GM12874 (cell line): ENCODE results near the gene PNCK.

ENCODE experiments used
- TF ChIP-seq, protein P1 (sequence below): IDR thresholded peaks from 2 replicates; pipeline ENCODE4 v1.5.1; 2011; ENCODE audit warnings: low read depth, mild to moderate bottlenecking, control low read depth, low read length, moderate library complexity; ENCODE audit not compliant: insufficient read depth

Gene PNCK

DNA sequence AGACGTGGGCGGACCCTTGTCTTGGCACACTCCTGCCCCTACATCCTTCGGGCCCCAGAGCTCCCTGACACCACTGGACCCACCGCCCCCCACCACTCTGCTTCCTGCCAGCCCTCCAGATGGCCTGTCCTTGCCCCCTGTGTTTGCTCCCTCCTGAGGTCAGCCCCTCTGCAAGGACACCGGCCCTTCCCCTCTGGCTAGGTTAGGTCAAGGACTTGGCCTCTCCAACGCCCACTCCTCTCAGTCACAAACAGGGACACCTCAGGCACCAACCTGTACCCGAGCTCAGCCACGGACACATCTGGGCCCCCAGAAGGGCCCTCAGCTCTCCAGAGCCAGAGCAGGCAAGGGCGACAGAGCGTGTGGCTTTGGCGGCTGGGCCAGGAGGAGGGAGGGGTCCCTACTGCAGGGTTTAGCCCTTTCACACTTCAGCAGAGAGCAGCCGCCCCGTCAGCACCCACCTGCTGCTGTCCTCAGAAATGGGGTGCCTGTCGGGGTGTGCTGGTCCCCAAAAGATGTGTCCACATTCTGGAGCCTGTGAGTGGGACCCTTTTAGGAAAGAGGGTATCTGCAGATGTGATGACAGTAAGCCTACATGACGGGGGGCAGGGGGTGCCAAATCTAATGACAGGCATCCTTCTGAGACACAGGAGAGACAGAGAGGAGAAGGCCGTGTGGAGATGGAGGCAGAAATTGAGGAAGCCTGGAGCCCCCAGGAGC lies 50.1 kb downstream of the PNCK start:
- TF ChIP-seq, protein P1, sequence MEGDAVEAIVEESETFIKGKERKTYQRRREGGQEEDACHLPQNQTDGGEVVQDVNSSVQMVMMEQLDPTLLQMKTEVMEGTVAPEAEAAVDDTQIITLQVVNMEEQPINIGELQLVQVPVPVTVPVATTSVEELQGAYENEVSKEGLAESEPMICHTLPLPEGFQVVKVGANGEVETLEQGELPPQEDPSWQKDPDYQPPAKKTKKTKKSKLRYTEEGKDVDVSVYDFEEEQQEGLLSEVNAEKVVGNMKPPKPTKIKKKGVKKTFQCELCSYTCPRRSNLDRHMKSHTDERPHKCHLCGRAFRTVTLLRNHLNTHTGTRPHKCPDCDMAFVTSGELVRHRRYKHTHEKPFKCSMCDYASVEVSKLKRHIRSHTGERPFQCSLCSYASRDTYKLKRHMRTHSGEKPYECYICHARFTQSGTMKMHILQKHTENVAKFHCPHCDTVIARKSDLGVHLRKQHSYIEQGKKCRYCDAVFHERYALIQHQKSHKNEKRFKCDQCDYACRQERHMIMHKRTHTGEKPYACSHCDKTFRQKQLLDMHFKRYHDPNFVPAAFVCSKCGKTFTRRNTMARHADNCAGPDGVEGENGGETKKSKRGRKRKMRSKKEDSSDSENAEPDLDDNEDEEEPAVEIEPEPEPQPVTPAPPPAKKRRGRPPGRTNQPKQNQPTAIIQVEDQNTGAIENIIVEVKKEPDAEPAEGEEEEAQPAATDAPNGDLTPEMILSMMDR: no peak

DNA sequence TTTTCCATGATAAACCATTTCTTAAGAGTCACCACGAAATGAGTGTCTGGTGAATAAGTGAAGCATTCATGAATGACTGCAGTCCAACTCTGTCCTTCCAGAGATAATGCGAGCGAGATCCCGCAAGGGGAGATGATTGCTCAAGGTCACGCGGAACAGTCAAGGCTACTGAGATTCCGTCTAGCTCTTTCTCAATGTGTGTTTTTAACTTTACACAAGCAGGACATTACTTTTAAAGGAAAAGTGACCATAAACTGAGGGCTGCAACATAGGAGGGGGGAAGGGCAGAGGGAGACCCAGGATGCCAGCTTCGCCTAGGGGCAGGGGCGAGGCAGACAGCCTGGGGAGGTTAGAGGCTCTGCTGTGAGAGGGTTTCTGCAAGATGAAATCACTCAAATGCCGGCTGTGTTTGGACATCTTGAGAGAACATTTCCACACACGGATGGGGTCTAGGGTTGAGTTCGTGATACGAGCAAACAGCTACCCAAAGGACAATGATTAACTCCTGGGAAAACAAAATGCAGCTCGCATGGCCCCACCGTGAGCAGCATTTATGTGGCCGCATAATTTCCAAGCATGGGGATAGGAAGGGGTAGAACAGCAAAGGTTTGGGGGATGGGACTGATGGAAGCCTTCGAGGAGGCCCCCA lies 50.8 kb downstream of the PNCK start:
- TF ChIP-seq, protein P1: no peak

DNA sequence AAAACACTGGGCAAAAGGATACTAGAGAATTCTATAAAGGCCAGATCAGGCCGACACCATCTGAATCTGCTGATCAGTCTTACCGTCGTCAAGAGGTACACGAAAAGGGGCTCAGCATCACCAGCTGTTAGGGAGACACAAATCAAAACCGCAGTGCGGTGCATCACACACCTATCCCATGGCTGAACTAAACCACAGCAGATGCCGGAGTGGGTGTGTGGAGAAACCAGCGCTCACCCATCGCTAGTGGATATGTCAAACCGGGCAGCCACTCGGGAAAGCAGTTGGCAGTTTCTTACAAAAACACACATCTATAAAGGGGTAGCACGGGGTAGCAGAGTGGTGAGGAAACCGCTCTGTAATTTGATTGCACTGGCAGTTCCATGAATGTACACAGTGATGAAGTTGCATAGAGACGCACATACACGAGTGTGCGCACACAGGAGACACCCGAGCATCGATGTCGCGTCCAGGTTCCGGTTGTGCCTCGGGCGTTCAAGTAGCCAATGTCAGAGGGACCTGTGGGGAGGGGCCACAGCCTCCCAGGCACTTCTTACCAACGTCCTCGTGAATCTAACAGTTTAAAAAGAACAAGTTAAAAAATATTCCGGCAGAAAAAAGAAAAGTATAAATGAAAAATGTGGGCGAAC lies 51.5 kb downstream of the PNCK start:
- TF ChIP-seq, protein P1: no peak

DNA sequence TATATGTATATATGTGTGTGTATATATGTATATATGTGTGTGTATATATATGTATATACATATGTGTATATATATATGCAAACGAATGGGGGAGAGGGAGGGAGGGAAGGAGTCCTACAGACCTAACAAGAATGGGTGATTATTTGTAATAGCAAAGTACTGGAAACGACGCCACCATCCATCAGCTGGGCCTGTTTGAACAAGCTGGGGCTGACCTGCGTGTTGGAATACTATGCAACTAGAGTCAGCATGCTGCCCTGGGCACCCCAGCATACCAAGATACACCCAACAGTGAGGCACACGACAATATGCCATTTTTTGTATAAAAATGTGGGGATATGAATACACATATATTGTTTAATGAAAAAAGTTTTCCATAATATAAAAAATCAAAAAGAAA lies 53.0 kb downstream of the PNCK start:
- TF ChIP-seq, protein P1: no peak
